NCI-H82 treated with DMSO at 0.1 percent for 48 hours (cell line): Measurements from ENCODE around the gene ADGRL3.
"Not testable (repeated sequence)": the region's sequence is repeated elsewhere in the genome, so short reads cannot be mapped to it uniquely, and the experiment has no call there.

Source experiments
- DNase-seq: peaks from one replicate; lab custom pipeline; 2025; ENCODE audit not compliant: unreplicated experiment; lab: John Stamatoyannopoulos, UW

The ADGRL3 gene

DNA sequence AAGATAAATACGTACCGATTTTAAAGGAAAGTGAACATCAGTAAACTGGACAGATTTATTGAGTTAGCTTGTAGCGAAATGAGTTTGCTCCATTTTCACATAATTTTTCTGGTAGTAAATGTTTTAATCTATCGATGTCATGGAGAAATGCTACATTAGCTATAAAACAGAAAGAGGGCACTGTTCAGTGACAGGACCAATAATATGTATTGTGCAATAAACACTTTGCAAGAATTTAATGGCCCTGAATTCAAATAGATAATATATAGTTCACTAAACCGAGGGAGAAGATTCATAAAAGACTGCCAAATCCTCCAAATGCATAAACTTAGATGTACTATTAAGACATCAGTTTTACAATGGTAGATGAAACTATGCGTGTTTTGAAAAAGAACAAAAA lies 516.3 kb downstream of the ADGRL3 start:
- DNase-seq: no peak

DNA sequence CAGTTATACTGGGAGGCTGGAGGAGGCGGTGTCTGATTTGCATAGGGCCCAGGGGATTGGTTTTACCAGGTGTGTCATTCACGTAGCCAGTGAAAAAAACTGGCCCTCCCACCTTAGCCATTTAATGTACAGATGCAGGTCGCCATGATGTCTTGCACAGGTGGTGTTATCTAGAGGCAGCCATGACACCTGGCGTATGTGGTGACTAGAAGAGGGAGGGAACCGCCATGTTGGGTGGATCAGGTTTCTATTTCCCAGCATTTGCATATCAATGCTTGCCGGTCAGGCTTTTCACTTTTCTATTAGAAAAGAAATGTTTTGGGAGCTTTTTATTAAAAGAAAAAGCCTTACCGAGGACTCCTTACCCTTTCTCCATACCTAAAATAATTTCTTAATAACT lies 523.4 kb downstream of the ADGRL3 start:
- no peak for DNase-seq

DNA sequence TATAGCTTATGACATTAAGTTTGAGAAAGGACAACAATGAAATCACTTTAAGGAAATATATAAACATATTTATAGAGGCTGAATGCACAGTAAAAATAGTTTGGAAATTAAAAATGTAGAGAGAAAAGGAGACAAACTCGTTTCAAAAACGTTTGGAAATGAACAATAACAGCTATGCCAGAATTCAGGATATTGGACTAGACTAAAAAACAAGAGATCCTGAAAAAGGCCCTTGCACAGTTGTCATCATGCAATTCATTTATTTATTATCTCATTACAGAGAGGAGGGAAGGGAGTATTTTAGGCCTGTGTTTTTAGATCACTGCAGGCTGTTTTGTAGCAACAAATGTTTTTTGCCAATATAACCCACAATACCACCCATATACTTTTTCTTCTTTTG lies 527.2 kb downstream of the ADGRL3 start:
- no peak for DNase-seq

DNA sequence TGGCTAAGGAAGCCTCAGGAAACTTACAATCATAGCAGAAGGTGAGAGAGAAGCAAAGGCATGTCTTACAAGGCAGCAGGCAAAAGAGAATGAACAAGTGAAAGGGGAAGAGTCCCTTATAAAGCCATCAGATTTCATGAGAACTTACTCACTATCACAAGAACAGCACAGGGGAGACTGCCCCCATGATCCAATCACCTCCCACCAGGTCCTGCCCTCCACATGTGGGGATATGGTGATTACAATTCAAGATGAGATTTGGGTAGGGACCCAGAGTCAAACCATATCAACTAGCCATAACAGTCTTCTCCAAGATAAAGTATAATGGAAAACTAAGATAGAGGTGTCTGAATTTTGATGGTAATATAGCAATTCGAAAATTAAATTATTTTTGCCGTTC lies 534.3 kb downstream of the ADGRL3 start:
- DNase-seq: no peak

DNA sequence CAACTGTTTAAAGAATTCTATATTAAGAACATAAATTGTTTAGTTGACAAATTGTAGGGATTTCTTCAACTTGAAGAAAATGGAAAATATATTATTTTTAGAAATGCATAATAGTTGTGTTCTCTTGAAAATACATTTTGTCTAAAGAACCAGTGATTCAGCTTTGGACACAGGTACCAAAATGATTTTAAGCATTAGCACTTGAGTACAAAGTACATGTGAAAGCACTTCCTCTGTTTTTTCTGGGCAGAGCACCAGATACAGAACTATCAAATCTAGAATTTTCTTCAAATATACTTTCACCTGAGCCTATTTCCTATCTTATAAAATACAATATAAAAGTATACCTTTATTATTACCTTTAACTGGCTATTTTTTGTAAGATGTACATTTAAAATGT lies 539.8 kb downstream of the ADGRL3 start:
- no peak for DNase-seq

DNA sequence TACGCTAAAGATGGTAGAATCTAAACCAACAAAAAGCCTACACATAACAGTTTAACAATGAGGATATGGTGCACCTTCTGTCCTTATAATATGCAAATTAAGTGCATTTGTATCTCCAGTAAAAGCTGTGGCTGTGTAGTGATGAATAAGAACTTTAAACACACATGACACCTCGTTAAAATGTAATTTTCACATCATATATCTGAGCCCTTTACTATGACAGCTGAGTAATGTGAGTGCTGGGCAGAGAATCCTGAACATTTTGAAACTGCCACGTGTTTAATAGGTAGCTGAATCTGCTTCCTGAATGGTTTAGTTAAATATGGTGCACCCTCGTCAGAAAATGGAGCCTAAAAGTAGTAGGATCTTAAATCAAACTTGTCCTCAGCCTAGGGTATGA lies 540.8 kb downstream of the ADGRL3 start:
- DNase-seq: no peak

DNA sequence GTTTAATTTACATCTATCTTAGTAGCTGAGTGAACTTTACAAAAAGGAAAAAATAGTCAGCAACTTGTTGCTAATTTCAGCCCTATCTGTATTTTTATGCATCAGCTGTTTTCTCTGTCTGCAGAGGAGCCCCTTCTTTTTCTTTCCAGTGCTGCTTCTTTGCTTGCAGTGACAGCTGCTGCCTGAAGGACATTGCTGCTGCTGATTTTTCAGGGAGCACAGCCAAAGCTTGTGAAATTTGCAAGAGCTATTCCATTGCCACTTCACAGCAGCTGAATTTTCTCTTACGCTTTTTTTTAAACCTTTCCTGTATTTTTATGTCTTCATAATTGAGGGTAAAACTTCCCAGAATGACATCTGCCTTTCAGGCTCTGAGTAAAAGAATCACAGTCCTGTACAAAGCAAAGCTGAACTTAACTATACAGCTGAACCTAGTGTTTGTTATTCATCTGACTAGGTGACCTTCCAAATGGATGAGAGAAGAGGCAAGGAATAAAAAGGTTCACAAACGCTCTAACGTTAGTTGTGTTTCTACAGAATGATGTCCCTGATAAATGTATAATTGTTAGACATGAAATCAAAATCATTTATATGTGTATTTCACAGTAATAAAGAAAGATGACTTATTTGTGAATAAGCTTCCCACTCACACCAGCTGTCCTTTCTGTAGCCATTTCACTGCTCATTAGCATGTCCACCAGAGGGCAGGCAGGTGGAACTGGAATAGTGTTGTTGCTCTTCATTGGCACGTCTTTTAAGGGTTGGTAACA lies 541.4 kb downstream of the ADGRL3 start:
- DNase-seq: no peak

DNA sequence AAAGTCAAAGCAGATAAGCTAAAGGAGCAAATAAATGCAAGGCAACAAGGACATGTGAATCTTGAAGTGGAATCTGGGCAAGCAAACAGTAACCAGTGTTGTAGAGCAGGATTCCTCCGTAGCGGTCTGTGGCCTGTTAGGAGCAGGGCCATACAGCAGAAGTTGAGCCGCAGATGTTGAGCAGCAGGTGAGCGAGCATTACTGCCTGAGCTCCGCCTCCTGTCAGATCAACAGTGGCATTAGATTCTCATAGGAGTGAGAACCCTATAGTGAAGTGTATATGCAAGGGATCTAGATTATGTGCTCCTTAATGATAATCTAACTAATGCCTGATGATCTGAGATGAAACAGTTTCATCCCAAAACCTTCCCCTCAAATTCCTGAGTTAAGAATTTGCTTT lies 550.7 kb downstream of the ADGRL3 start:
- no peak for DNase-seq

DNA sequence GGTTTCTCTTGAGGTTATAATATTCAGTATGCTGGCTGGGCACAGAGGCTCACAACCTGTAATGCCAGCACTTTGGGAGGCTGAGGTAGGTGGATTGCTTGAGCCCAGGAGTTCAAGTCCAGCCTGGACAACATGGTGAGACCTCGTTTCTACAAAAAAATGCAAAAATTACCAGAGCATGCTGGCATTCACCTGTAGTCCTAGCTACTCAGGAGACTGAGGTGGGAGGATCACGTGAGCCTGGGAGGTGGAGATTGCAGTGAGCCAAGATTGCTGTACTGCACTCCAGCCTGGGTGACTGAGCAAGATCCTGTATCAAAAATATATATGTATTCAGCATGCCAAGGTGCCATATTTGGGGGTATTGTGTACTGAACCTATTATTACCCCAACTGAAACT lies 552.5 kb downstream of the ADGRL3 start:
- no peak for DNase-seq

DNA sequence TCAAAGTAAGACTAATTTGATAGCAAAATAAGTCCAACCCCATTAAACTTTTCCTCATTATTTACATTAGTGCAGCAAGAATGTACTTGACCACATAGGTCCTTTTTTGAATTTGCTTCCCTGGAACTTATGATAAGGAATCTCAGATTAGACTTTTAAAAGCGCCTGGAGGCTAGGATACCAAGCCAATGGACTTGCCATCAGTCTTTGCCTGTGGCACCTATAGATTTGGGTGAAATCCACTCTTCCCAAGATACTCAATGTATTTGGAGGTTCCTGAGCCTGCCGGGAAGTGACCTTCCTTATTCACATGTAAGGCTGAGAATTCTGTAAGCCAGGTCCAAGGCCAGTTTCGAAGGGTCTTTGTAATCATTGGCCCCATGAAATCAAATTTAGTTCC lies 553.6 kb downstream of the ADGRL3 start:
- DNase-seq: no peak

DNA sequence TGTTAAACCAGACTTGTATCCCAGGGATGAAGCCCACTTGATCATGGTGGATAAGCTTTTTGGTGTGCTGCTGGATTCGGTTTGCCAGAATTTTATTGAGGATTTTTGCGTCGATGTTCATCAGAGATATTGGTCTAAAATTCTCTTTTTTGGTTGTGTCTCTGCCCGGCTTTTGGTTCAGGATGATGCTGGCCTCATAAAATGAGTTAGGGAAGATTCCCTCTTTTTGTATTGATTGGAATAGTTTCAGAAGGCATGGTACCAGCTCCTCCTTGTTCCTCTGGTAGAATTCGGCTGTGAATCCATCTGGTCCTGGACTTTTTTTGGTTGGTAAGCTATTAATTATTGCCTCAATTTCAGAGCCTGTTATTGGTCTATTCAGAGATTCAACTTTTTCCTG lies 556.8 kb downstream of the ADGRL3 start:
- DNase-seq: not testable (repeated sequence)

DNA sequence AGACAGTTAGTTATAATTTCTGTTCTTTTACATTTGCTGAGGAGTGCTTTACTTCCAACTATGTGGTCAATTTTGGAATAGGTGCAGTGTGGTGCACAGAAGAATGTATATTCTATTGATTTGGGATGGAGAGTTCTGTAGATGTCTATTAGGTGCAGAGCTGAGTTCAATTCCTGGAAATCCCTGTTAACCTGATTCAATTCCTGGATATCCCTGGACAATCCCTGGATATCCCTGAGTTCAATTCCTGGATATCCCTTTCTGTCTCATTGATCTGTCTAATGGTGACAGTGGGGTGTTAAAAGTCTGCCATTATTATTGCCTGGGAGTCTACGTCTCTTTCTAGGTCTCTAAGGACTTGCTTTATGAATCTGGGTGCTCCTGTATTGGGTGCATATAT lies 557.9 kb downstream of the ADGRL3 start:
- DNase-seq: not testable (repeated sequence)

DNA sequence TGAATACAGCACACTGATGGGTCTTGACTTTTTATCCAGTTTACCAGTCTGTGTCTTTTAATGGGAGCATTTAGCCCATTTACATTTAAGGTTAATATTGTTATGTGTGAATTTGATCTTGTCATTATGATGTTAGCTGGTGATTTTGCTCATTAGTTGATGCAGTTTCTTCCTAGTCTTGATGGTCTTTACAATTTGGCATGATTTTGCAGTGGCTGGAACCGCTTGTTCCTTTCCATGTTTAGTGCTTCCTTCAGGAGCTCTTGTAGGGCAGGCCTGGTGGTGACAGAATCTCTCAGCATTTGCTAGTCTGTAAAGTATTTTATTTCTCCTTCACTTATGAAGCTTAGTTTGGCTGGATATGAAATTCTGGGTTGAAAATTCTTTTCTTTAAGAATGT lies 558.5 kb downstream of the ADGRL3 start:
- not testable (repeated sequence) for DNase-seq

DNA sequence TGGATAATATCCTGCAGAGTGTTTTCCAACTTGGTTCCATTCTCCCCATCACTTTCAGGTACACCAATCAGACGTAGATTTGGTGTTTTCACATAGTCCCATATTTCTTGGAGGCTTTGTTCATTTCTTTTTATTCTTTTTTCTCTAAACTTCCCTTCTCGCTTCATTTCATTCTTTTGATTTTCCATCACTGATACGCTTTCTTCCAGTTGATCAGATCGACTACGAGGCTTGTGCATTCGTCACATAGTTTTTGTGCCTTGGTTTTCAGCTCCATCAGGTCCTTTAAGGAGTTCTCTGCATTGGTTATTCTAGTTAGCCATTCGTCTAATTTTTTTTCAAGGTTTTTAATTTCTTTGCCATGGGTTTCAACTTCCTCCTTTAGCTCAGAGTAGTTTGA lies 559.1 kb downstream of the ADGRL3 start:
- DNase-seq: not testable (repeated sequence)

DNA sequence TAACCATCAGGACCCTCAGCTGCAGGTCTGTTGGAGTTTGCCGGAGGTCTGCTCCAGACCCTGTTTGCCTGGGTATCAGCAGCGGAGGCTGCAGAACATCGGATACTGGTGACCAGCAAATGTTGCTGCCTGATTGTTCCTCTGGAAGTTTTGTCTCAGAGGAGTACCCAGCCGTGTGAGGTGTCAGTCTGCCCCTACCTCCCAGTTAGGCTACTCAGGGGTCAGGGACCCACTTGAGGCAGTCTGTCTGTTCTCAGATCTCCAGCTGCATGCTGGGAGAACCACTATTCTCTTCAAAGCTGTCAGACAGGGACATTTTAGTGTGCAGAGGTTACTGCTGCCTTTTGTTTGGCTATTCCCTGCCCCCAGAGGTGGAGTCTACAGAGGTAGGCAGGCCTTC lies 559.8 kb downstream of the ADGRL3 start:
- DNase-seq: not testable (repeated sequence)

DNA sequence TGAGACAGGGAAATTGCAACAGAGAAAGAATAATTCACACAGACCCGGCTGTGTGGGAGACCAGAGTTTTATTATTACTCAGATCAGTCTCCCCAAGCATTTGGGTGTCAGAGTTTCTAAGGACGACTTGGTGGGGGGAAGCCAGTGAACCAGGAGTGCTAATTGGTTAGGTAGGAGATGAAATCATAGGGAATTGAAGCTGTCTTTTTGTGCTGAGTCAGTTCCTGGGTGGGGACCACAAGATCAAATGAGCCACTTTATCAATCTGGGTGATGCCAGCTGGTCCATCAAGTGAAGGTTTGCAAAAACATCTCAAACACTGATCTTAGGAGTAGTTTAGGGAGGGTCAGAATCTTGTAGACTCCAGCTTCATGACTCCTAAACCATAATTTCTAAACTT lies 560.7 kb downstream of the ADGRL3 start:
- no peak for DNase-seq

DNA sequence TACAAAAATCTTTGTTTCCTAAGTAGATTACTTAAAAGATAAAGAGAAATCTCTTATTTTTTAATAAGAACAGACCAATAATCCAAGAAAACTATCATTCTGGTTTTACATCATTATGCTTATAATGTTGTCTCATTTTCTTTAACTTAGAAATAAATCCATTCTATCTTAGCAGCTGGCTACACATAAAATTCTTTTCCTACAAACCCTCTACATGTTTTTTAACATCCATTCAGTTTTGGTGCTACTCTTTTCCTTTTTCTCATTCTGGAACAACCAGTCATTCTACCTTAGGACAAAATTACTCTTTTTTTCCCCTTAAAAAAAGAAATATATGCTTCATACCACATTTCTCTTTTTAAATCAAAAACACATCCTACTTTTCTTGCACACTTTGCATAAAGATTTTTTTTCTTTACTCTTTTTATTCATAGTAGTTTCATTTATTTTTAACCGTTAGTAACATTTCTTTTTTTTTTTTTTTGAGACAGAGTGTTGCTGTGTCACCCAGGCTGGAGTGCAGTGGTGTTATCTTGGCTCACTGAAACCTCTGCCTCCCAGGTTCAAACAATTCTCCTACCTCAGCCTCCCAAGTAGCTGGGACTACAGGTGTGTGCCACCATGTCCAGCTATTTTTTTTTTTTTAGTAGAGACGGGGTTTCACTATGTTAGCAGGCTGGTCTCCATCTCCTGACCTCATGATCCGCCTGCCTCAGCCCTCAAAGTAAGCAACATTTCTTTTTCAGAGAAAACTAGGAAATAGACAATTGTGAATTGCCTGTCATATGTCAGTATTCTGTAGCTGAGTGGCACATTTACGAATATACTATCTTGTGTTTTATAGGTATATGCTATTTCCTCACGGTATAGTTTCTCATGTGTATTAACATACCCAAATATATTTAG lies 562.8 kb downstream of the ADGRL3 start:
- DNase-seq: no peak

DNA sequence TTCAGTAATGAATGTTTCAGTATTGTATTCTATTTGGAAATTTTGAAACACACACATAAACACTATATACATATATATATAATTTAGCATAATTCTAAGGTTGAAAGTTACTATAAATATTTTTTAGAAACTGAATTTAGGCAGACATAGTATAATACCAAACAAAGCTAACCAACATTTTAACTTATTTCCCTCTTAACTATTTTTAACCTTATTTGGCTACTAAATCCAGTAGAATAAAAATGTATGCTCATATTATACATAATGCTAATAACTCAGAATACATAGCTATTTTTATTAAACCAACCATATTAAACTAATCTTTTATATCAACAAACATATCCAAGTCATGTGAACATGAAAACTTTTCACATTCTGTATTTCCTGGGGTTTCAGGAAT lies 563.6 kb downstream of the ADGRL3 start:
- no peak for DNase-seq

DNA sequence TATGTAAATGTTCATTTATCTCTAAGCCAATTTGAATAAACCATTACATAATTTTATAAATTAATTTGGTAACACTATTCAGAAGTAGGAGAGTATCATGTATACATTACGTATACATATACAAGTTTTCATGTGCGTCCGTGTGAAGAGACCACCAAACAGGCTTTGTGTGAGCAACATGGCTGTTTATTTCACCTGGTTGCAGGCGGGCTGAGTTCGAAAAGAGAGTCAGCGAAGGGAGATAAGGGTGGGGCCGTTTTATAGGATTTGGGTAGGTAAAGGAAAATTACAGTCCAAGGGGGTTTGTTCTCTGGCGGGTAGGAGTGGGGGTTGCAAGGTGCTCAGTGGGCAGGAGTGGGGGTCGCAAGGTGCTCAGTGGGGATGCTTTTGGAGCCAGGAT lies 564.0 kb downstream of the ADGRL3 start:
- not testable (repeated sequence) for DNase-seq

DNA sequence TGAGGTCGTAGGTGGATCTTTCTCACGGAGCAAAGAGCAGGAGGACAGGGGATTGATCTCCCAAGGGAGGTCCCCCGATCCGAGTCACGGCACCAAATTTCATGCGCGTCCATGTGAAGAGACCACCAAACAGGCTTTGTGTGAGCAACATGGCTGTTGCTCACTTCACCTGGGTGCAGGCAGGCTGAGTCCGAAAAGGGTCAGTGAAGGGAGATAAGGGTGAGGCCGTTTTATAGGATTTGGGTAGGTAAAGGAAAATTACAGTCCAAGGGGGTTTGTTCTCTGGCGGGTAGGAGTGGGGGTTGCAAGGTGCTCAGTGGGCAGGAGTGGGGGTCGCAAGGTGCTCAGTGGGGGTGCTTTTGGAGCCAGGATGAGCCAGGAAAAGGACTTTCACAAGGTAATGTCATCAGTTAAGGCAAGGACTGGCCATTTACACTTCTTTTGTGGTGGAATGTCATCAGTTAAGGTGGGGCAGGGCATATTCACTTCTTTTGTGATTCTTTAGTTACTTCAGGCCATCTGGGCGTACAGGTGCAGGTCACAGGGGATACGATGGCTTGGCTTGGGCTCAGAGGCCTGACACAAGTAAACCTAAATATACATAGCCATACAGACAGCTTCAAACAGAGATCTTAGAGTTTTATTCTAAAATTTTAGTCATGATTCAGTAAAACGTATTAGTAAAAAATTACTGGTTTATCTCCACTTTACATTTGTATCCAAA lies 569.5 kb downstream of the ADGRL3 start:
- not testable (repeated sequence) for DNase-seq

DNA sequence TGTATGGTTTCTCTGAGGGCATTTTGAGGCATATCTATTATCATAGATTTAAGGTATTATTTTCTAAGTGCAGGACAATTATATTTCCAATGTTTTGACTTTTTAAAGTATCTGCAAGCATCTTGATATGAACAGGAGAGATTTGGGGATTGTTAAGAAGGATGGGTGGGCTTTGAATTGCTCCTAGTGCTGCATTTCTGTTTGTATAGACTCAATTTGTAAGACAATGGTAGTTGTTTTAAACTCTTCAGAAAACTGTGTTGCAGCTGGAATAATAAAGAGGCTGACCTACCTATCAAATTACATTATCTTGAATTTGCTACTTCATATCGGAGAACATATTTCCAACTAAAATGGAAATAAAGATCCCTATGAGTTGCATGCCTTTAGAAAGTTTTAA lies 570.3 kb downstream of the ADGRL3 start:
- DNase-seq: no peak

DNA sequence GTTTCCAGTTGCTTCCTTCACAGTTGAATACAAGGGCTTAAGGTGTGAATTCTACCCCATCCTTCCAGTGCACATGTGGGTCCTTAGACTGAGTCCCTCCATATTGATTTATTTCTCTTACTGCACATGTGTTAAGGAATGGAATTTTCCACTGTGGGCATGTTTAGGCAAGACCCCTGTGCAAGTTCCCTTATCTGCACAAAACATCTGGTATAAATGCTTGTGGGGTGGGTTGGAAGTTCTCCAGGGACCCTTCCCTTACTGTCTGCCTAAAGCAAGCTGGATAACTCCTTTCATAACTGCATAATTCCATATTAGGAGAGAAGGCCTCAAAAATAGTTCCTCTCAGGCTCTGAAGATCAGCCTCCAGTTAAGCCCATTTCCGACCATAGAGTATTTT lies 570.9 kb downstream of the ADGRL3 start:
- no peak for DNase-seq
